ENCODE measurements around the gene FN3KRP.
"Not testable (repeated sequence)": the region's sequence is repeated elsewhere in the genome, so short reads cannot be mapped to it uniquely, and the experiment has no call there.

FN3KRP gene

DNA sequence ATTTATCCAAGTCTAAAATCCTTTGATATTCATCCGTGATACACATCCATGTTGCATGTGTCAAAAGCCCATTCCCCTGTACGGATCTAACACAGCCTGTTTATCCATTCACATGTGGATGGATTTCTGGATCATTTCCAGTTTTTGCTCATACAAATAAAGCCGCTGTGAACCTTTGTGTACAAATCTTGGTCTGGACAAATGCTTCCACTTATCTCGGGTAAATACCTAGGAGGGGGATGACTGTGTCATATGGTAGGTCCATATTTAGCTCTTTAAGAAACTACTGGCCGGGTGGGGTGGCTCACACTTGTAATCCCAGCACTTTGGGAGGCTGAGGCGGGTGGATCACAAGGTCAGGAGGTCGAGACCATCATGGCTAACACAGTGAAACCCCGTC is 29.0 kb downstream of the FN3KRP start:
- DNase-seq: no peak

- DNase-seq: no peak
Measured at GRCh38 chr17:82748756-82749155, 32.2 kb downstream of the FN3KRP start.

DNA sequence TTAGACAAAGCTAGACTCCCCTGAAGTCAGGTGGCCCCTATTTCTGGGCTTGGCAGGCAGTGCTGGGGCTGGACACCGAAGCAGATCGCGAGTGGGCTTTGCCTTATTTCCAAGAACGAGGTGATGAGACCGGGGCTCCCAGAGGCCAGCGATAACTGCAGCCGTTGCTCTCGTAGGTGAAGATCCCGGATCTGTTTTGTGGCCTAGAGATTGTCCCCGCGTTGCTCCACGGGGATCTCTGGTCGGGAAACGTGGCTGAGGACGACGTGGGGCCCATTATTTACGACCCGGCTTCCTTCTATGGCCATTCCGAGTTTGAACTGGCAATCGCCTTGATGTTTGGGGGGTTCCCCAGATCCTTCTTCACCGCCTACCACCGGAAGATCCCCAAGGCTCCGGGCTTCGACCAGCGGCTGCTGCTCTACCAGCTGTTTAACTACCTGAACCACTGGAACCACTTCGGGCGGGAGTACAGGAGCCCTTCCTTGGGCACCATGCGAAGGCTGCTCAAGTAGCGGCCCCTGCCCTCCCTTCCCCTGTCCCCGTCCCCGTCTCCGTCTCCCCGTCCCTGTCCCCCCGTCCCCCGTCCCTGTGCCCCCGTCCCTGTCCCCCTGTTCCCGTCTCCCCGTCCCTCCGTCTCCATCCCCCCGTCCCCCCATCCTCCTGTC is 33.9 kb downstream of the FN3KRP start:
- DNase-seq: no peak

DNA sequence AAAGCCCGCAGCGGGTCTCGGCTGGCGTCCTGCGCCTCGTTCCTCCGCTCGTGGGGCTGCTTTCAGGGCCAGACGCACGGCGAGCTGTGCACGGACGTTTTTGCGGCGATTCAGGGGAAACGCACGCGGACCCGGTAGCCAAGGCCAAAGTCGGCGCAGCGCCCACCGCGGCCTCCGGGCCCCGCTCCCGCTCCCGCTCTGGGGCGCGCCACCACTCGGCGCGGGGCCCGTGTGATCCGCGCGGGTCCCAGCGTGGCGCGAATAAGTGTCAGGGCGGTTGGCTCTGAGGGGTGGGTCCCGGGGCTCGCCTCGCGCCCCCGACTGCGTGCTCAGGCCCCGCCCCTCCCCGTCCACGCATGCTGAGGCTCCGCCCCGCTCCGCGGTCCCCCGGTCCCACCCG is 34.7 kb downstream of the FN3KRP start:
- no peak for DNase-seq

- peak; percentile 68 for DNase-seq
Measured at GRCh38 chr17:82751571-82752370, 35.3 kb downstream of the FN3KRP start, which contains the start of gene TBCD. TBCD (plus strand) TSS chr17:82752065; CDS start chr17:82752194, 129 bp downstream.

- DNase-seq: no peak
Measured at GRCh38 chr17:82752371-82753200, 36.1 kb downstream of the FN3KRP start.

DNA sequence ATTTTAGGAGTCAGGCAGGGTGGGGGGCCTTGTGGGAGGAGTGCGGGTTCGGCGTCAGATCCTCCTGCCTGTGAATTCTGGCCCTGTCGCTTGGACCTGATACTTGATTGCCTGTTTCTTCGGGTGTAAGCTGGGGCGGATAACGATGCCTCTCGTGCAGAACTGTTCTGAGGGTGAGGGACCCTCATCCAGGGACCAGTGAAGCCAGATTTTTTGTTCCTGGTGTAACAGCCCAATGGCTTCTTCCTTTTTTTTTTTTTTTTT is 36.6 kb downstream of the FN3KRP start:
- no peak for DNase-seq

- DNase-seq: no peak
Measured at GRCh38 chr17:82754297-82755208, 38.0 kb downstream of the FN3KRP start.

DNA sequence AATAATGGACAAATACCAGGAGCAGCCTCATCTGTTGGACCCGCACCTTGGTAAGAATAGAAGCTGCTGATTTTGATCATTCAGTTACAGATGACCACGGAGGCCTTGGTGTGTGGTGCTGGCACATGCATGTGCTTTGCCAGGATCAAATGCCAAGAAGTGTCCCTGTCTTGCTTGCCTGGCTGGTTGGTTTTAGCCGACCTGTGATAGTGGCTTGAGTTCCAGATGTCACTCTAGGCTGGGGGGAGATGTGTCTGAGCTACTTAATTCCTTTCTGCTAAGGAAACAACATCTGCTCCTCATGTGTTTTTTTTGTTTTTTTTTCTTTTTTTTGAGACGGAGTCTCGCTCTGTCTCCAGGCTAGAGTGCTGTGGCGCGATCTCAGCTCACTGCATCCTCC is 39.7 kb downstream of the FN3KRP start:
- no peak for DNase-seq

DNA sequence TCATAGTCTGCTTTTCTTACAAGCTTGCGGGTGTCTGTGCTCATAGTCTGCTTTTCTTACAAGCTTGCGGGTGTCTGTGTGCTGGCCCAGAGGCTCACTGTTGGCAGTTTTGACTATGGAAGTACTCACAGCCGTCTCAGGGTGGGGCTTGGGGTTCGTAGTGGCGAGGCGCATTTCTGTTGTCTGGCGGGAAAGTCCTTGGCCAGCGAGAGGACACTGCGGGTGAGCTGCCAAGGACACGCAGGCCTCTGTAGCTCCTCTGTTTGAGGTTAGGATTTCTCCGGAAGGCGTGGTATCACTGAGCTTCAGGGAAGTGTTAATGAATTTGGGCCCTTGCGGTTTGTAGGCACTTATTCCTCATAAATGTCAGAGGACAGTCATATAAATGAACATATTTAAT is 48.9 kb downstream of the FN3KRP start:
- no peak for DNase-seq

DNA sequence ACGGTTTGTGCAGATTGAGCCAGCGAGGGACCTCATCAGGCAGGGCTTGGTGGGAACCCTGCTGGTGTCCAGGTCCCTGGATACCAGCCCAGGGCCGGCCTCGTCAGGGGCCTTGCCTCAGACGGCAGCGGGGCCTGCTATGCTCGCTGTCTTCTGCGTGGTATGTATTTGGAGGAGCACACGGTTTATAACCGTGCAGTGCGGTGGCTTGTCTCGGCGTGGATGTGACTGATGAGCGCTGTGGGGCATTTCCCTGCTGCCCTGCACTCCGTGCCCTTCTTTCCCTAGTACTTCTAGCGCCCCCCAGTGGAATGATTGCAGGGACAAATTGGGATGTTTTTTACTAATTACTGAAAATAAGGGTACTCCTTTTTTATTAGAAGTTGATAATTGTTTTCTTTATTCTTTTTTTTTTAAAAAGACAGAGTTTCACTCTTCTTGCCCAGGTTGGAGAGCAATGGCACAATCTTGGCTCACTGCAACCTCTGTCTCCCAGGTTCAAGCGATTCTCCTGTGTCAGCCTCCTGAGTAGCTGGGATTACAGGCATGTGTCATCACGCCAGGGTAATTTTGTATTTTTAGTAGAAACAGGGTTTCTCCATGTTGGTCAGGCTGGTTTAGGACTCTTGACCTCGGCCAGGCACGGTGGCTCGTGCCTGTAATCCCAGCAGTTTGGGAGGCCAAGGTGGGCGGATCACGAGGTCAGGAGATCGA is 50.7 kb downstream of the FN3KRP start:
- no peak for DNase-seq

- no peak for DNase-seq
Measured at GRCh38 chr17:82769041-82769440, 52.5 kb downstream of the FN3KRP start.

GRCh38 chr17:82772026-82772425 is 55.5 kb downstream of the FN3KRP start:
- no peak for DNase-seq

- not testable (repeated sequence) for DNase-seq
Measured at GRCh38 chr17:82774456-82774855, 58.0 kb downstream of the FN3KRP start.

DNA sequence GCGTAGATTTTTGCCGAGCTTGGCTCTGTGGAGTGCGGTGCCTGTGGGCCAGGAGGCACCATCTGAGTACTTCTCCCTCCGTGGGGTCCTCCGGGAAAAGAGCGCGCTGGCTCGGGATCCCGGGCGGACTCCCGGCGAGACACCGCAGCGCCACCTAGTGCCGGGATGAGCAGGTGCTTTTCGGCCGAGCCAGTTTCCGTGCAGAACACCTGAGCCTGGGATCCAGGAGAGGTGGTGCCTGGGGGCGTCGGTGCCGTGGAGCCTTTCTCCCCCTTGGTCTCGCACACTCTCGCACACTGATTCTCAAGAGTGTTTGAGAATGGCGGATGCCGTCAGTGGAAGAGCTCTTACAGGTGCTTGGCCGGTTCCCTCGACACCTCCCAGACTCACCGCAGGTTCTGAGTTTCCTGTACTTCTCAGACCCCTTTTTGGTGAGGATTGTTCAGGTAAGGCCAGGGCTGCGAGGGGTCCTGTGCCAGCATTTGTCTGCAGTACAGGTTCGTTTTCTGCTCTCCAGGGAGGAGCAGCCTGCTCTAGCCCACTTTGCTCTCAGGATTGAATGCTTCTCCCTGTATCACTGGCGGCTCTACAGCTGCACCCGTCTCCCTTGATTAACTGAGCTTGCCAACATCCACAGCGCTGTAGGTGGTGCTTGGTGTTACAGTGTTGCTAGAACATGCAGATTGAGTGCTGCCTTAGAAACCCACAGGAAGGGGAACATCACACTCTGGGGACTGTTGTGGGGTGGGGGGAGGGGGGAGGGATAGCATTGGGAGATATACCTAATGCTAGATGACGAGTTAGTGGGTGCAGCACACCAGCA is 58.7 kb downstream of the FN3KRP start:
- no peak for DNase-seq

GRCh38 chr17:82776454-82776853 is 59.9 kb downstream of the FN3KRP start:
- no peak for DNase-seq
